Measurements from ENCODE around the gene CBARP.
A peak's percentile ranks its signal among the peaks of the same experiment; 100 is the strongest.

CBARP gene

DNA sequence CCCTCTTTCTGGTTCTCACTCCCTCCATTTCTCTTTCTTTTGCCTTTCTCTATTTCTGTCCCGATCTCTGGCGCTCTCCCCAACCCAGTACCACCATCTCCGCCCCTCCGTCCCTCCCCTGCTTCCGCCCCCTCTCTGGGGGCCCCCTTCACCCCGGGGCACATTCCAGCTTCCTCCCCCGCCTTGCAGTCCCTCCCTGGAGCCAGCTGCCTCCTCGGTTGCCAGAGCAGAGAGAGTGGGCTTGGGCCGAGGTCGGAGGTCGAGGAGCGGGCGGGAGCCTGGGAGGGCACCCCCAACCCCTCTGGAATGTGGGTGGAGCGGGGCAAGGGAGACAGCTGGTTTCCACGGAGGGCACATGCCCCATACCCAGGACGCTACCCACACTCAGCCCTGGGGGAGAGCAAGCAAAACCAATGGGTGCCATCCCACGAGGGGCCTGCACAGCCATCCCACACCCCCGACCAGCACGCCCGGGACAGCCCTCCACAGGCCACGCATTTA lies 24.9 kb upstream of the CBARP start (continued):
- TF ChIP-seq, protein P1, sequence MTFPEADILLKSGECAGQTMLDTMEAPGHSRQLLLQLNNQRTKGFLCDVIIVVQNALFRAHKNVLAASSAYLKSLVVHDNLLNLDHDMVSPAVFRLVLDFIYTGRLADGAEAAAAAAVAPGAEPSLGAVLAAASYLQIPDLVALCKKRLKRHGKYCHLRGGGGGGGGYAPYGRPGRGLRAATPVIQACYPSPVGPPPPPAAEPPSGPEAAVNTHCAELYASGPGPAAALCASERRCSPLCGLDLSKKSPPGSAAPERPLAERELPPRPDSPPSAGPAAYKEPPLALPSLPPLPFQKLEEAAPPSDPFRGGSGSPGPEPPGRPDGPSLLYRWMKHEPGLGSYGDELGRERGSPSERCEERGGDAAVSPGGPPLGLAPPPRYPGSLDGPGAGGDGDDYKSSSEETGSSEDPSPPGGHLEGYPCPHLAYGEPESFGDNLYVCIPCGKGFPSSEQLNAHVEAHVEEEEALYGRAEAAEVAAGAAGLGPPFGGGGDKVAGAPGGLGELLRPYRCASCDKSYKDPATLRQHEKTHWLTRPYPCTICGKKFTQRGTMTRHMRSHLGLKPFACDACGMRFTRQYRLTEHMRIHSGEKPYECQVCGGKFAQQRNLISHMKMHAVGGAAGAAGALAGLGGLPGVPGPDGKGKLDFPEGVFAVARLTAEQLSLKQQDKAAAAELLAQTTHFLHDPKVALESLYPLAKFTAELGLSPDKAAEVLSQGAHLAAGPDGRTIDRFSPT (tag by site-specific recombination; IDR thresholded peaks at IDR 0.05): peak; percentile 50; the same call in 1 of the 2 replicates
- no peak for TF ChIP-seq ZNF292 (tag by site-specific recombination; IDR thresholded peaks at IDR 0.05; ENCODE audit: borderline replicate concordance, low read depth)
- TF ChIP-seq, protein P2, sequence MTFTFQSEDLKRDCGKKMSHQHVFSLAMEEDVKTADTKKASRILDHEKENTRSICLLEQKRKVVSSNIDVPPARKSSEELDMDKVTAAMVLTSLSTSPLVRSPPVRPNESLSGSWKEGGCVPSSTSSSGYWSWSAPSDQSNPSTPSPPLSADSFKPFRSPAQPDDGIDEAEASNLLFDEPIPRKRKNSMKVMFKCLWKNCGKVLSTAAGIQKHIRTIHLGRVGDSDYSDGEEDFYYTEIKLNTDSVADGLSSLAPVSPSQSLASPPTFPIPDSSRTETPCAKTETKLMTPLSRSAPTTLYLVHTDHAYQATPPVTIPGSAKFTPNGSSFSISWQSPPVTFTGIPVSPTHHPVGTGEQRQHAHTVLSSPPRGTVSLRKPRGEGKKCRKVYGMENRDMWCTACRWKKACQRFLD (tag by site-specific recombination; IDR thresholded peaks at IDR 0.05): no peak
- peak; percentile 82; the same call in 1 of the 2 replicates for TF ChIP-seq BCL11B (tag by site-specific recombination; IDR thresholded peaks at IDR 0.05; ENCODE audit: low read depth)
- TF ChIP-seq ZNF621 (tag by site-specific recombination; IDR thresholded peaks at IDR 0.05): no peak
- TF ChIP-seq ZNF561 (tag by site-specific recombination; IDR thresholded peaks at IDR 0.05; ENCODE audit: borderline replicate concordance): no peak
- no peak for TF ChIP-seq ZNF624 (tag by site-specific recombination; IDR thresholded peaks at IDR 0.05)
- no peak for TF ChIP-seq ZNF335 (tag by site-specific recombination; conservative IDR thresholded peaks at IDR 0.05)
- TF ChIP-seq KLF1 (tag by site-specific recombination; IDR thresholded peaks at IDR 0.05): peak; percentile 99
- TF ChIP-seq REPIN1 (tag by site-specific recombination; IDR thresholded peaks at IDR 0.05; ENCODE audit: low read depth): no peak
- 0 out of 2 replicates have a peak, but pooled peaks have one; percentile 9 for TF ChIP-seq SP2 (tag by site-specific recombination; IDR thresholded peaks at IDR 0.05)
- TF ChIP-seq WT1 (tag by site-specific recombination; IDR thresholded peaks at IDR 0.05): 0 out of 2 replicates have a peak, but pooled peaks have one; percentile 16
- TF ChIP-seq ZNF791 (tag by site-specific recombination; IDR thresholded peaks at IDR 0.05): no peak
- no peak for TF ChIP-seq ZNF747 (tag by site-specific recombination; IDR thresholded peaks at IDR 0.05)
- TF ChIP-seq ZNF654 (tag by site-specific recombination; IDR thresholded peaks at IDR 0.05; ENCODE audit: low read depth): no peak
- peak; percentile 47; the same call in 1 of the 2 replicates for TF ChIP-seq ZNF341 (tag by site-specific recombination; IDR thresholded peaks at IDR 0.05; ENCODE audit: low read depth)
- TF ChIP-seq ZNF768 (tag by site-specific recombination; IDR thresholded peaks at IDR 0.05): no peak
- TF ChIP-seq ZNF837 (tag by site-specific recombination; IDR thresholded peaks at IDR 0.05): no peak
- TF ChIP-seq, protein P3, sequence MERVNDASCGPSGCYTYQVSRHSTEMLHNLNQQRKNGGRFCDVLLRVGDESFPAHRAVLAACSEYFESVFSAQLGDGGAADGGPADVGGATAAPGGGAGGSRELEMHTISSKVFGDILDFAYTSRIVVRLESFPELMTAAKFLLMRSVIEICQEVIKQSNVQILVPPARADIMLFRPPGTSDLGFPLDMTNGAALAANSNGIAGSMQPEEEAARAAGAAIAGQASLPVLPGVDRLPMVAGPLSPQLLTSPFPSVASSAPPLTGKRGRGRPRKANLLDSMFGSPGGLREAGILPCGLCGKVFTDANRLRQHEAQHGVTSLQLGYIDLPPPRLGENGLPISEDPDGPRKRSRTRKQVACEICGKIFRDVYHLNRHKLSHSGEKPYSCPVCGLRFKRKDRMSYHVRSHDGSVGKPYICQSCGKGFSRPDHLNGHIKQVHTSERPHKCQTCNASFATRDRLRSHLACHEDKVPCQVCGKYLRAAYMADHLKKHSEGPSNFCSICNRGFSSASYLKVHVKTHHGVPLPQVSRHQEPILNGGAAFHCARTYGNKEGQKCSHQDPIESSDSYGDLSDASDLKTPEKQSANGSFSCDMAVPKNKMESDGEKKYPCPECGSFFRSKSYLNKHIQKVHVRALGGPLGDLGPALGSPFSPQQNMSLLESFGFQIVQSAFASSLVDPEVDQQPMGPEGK (tag by site-specific recombination; IDR thresholded peaks at IDR 0.05): peak; percentile 29; the same call in 1 of the 2 replicates
- no peak for TF ChIP-seq KLF10 (tag by site-specific recombination; IDR thresholded peaks at IDR 0.05)
- no peak for TF ChIP-seq ZNF175 (tag by site-specific recombination; IDR thresholded peaks at IDR 0.05)
- TF ChIP-seq, protein P4, sequence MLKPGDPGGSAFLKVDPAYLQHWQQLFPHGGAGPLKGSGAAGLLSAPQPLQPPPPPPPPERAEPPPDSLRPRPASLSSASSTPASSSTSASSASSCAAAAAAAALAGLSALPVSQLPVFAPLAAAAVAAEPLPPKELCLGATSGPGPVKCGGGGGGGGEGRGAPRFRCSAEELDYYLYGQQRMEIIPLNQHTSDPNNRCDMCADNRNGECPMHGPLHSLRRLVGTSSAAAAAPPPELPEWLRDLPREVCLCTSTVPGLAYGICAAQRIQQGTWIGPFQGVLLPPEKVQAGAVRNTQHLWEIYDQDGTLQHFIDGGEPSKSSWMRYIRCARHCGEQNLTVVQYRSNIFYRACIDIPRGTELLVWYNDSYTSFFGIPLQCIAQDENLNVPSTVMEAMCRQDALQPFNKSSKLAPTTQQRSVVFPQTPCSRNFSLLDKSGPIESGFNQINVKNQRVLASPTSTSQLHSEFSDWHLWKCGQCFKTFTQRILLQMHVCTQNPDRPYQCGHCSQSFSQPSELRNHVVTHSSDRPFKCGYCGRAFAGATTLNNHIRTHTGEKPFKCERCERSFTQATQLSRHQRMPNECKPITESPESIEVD (tag by site-specific recombination; IDR thresholded peaks at IDR 0.05): no peak
- TF ChIP-seq ZNF510 (tag by site-specific recombination; IDR thresholded peaks at IDR 0.05; ENCODE audit: insufficient replicate concordance): no peak
- no peak for TF ChIP-seq ZNF311 (tag by site-specific recombination; IDR thresholded peaks at IDR 0.05; ENCODE audit: borderline replicate concordance)
- no peak for TF ChIP-seq ZFP41 (tag by site-specific recombination; IDR thresholded peaks at IDR 0.05; ENCODE audit: borderline replicate concordance)
- TF ChIP-seq GLIS2 (tag by site-specific recombination; IDR thresholded peaks at IDR 0.05): no peak; the same call in 1 of the 2 replicates
- no peak for TF ChIP-seq TRIM28 (IDR thresholded peaks at IDR 0.05; ENCODE audit: borderline replicate concordance, low read length)
- no peak for TF ChIP-seq ZNF23 (tag by site-specific recombination; IDR thresholded peaks at IDR 0.05; ENCODE audit: borderline replicate concordance)
- TF ChIP-seq, protein P5, sequence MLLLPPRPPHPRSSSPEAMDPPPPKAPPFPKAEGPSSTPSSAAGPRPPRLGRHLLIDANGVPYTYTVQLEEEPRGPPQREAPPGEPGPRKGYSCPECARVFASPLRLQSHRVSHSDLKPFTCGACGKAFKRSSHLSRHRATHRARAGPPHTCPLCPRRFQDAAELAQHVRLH (tag by site-specific recombination; IDR thresholded peaks at IDR 0.05): no peak
- TF ChIP-seq, protein P6, sequence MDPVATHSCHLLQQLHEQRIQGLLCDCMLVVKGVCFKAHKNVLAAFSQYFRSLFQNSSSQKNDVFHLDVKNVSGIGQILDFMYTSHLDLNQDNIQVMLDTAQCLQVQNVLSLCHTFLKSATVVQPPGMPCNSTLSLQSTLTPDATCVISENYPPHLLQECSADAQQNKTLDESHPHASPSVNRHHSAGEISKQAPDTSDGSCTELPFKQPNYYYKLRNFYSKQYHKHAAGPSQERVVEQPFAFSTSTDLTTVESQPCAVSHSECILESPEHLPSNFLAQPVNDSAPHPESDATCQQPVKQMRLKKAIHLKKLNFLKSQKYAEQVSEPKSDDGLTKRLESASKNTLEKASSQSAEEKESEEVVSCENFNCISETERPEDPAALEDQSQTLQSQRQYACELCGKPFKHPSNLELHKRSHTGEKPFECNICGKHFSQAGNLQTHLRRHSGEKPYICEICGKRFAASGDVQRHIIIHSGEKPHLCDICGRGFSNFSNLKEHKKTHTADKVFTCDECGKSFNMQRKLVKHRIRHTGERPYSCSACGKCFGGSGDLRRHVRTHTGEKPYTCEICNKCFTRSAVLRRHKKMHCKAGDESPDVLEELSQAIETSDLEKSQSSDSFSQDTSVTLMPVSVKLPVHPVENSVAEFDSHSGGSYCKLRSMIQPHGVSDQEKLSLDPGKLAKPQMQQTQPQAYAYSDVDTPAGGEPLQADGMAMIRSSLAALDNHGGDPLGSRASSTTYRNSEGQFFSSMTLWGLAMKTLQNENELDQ (tag by site-specific recombination; IDR thresholded peaks at IDR 0.05; ENCODE audit: low read depth): no peak
- no peak for TF ChIP-seq ZNF223 (tag by site-specific recombination; IDR thresholded peaks at IDR 0.05)
- no peak for TF ChIP-seq SALL2 (tag by site-specific recombination; IDR thresholded peaks at IDR 0.05; ENCODE audit: borderline replicate concordance)

Data from HEK293 (cell line).